Keratinocyte (primary cell): ENCODE measurements around the gene FLT3.

Source experiments
- CTCF ChIP-seq, 3 experiments: IDR thresholded peaks in 1 of 3; conservative IDR thresholded peaks in 1 of 3; optimal IDR thresholded peaks in 1 of 3; 2 replicates in 2 of 3; 3 replicates in 1 of 3; pipeline versions ENCODE3 to v1.5.1; 2011; ENCODE audit warnings: low read length in 3 of 3, mild to moderate bottlenecking in 3 of 3, moderate library complexity in 2 of 3, control low read depth in 1 of 3, inconsistent platforms in 1 of 3; ENCODE audit not compliant: insufficient read depth in 2 of 3; ENCODE audit errors: extremely low read depth in 1 of 3
- EZH2 ChIP-seq: IDR thresholded peaks from one replicate; pipeline ENCODE4 v1.6.1; 2012; ENCODE audit warnings: inconsistent platforms, mild to moderate bottlenecking, low read length, moderate library complexity

- TF ChIP-seq CTCF (optimal IDR thresholded peaks at IDR 0.05 in 1 of 3, IDR thresholded peaks at IDR 0.05 in 1 of 3, conservative IDR thresholded peaks at IDR 0.05 in 1 of 3; ENCODE audit: extremely low read depth in 1 of 3, insufficient read depth in 2 of 3, low read length in 3 of 3), result no peak
- no peak for TF ChIP-seq EZH2
Observed at GRCh38 chr13:28046981-28047380, 53.4 kb downstream of the FLT3 start.
